GM12891 (cell line): Measurements from ENCODE around the gene PDE6A.

ENCODE experiments used
- DNase-seq: peaks from one replicate; pipeline ENCODE4 v3.0.0; 2011; ENCODE audit warnings: low spot score; ENCODE audit not compliant: insufficient read length
- FAIRE-seq: peaks from 2 replicates; lab custom pipeline; 2011; peaks lifted over from hg19 to GRCh38; lab: Jason Lieb, UNC
- PAX5 ChIP-seq: IDR thresholded peaks from 2 replicates; pipeline ENCODE4 v1.6.1; 2011; ENCODE audit warnings: low read length, moderate library complexity, mild to moderate bottlenecking; ENCODE audit not compliant: insufficient read depth, severe bottlenecking
- POLR2A ChIP-seq: IDR thresholded peaks from 2 replicates; pipeline ENCODE4 v1.6.1; 2011; ENCODE audit warnings: low read depth, low read length, control low read depth
- POLR2AphosphoS5 ChIP-seq: IDR thresholded peaks from 2 replicates; pipeline ENCODE4 v1.6.1; 2011; ENCODE audit warnings: low read depth, low read length, control low read depth
- POU2F2 ChIP-seq: IDR thresholded peaks from 2 replicates; pipeline ENCODE4 v1.6.1; 2011; ENCODE audit warnings: low read depth, mild to moderate bottlenecking, control low read depth, low read length, moderate library complexity
- SPI1 ChIP-seq: IDR thresholded peaks from 2 replicates; pipeline ENCODE4 v1.6.1; 2011; ENCODE audit warnings: low read depth, low read length, control low read depth
- TAF1 ChIP-seq: IDR thresholded peaks from 2 replicates; pipeline ENCODE4 v1.6.1; 2011; ENCODE audit warnings: low read depth, low read length, control low read depth

The PDE6A gene

GRCh38 chr5:149963729-149964128 is 19.1 kb upstream of the PDE6A start:
- DNase-seq = no peak
- no peak for FAIRE-seq
- no peak for TF ChIP-seq POU2F2
- no peak for TF ChIP-seq PAX5
- no peak for TF ChIP-seq POLR2A
- TF ChIP-seq TAF1 = no peak
- no peak for TF ChIP-seq SPI1
- TF ChIP-seq POLR2AphosphoS5 = no peak

DNA sequence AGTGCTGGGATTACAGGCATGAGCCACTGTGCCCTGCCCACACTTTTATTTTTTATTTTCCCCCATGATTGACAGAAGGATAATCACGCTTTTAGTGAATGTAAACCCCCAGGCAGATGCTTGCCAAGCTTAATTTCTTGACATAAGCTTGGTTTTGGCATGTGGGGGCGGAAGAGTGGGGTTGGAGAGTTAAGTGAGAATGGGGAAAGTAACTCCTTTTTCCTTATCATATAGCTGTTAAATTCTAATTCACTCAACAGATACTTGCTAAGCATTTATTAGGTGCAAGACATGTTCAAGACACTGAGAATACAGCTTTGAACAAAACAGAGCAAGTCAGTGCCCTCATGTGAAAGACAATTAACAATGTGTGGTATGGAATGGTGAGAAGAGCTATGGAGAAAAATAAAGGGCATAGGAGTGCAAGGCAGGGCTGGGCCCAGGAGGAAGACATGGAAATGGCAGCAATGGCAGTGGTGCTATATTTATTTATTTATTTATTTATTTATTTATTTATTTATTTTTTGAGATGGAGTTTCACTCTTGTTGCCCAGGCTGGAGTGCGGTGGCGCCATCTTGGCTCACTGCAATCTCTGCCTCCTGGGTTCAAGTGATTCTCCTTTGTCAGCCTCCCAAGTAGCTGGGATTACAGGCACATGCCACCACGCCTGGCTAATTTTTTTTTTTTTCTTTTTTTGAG is 18.2 kb upstream of the PDE6A start:
- TF ChIP-seq POLR2AphosphoS5 (no peak), SPI1 (no peak), POU2F2 (no peak), TAF1 (no peak), POLR2A (no peak), PAX5 (no peak)
- no peak for FAIRE-seq
- DNase-seq = no peak

DNA sequence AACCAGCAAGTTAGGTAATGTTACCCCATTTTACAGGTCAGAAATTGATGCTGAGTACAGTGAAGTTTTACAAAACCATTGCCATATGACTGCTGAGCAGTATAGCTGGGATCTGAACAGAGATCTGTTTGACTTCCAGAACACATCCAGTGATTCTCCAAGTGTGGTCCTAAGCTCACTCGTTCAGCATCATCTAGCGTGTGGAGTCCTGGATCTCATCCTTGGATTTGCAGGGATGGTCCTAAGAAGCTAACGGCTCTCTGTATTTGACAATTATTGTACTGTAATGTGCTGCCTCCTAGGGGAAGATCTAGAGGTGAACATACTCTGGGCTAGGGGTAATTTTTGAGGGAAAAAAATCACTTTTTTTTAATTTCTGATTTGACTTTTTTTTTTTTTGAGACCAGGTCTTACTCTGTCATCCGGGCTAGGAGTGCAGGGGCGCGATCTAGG is 17.4 kb upstream of the PDE6A start:
- DNase-seq = no peak
- FAIRE-seq = peak; percentile 35
- no peak for TF ChIP-seq POLR2A
- TF ChIP-seq SPI1 = no peak
- no peak for TF ChIP-seq PAX5
- no peak for TF ChIP-seq TAF1
- no peak for TF ChIP-seq POLR2AphosphoS5
- no peak for TF ChIP-seq POU2F2

DNA sequence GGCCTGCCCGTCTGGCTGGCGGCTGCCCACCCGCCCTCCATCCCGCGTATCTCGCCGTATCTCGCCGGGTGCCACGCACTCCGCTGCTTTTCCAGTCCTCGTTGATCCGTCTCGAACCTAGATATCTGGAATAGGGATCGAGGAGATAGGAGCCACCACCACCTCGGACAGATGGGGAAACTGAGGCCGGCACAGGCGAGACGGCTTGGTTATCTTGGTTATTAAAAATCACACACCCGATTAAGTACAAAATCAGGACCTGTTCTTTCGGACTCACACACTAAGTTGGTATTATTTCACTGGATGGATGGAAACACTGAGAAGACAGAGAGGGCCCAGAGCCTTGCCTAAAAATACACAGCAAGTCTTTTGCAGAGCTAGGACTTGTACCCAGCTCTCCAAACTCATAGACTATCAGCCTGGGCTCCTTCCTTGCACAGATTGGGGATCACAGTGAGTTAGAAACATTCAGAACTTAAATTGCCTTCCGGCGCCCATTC is 16.6 kb upstream of the PDE6A start:
- TF ChIP-seq TAF1 (no peak), POLR2A (no peak), PAX5 (no peak), POLR2AphosphoS5 (no peak), SPI1 (no peak), POU2F2 (no peak)
- peak; percentile 16 for FAIRE-seq
- DNase-seq = no peak

DNA sequence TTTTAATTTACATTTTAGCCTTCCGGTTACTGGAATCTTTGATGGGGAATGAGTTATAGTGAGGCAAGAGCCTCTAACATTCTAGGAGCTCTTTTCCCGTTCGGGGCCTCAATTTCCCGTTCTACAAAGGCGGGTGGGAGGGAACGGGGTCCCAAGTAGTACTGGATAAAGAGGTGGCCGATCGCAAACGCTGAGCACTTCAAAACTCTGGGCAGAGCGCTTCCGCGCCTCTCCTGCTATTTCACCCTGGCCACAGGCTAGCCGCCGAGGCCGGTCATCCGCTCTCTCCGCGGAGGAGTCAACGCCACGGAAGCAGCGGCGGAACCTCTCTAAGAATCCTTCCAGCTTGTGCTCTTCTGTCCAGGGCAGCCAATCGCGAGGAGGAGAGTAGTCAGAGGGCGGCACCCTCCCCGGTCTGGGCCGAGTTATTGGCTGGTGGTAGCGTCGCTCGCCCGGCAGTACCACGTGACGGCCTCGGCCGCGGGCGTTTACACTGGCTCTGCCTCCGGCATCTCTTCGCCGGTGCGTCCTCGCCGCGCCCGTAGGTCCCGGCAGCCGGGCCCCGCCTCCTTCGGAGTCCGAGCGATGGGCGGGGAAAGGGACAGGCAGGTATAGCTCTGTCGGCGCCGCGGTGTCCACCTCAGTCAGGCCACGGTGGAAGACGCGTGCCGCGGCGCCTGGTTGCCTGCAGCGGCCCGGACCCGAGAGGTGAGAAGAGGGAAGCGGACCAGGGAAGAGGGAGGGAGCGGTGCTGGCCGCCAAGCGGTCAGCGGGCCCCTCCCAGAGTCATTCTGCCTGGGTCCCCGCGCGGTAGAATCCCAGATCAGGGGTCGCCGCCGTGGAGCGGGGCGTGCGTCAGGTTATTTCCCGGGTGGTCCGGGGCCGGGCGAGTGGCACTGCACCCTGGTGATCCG is 15.9 kb upstream of the PDE6A start, which contains the start of gene SLC26A2:
SLC26A2 (plus strand) TSS at position 487 of the 914 bp plus-strand sequence. CDS start 16,895 bp downstream, outside the sequence.
- TF ChIP-seq POLR2AphosphoS5 (peak; percentile 94), TAF1 (peak; percentile 76; the same call in 1 of the 2 replicates), PAX5 (no peak), SPI1 (no peak), POU2F2 (peak; percentile 71; the same call in 1 of the 2 replicates), POLR2A (peak; percentile 95)
- DNase-seq (peak; percentile 93), FAIRE-seq (peak; percentile 98)

DNA sequence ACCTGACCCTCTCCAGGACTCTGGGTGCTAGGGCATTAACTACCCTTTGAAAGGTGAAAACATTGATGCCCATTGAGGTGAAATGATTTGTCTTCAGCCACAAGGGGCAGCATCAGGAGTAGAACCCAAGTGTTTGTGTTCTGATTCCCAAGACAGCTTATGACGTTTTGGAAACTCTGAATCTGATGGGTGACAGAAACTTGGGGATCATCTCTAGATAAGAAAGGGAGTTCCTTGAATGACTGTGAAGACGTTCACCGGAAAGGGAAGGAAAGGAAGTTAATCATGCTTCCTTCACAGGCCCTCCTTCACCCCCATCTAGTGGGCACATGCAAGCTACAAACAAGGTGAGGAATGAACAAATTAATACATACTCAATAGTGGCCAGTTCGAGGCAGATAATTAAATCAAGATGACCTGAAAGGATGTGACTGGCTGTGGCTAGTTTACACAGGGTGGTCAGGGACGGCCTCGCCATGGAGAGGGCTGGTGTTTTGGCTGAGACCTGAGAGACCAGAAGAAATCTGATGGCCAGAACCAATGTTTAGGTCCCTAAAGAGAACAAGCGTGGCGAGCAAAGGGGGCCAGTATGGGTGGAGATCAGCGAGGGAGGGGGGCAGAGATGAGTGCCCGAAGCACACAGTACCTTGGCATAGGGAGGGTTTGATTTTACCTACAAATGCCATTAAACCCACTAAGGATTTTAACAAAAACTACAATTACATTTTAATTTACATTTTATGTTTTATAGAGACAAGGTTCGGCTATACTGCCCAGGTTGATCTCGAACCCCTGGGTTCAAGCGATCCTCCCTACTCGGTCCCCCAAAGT is 15.0 kb upstream of the PDE6A start:
- FAIRE-seq (peak; percentile 78), DNase-seq (peak; percentile 35)
- no peak for TF ChIP-seq TAF1
- TF ChIP-seq POLR2A = no peak

DNA sequence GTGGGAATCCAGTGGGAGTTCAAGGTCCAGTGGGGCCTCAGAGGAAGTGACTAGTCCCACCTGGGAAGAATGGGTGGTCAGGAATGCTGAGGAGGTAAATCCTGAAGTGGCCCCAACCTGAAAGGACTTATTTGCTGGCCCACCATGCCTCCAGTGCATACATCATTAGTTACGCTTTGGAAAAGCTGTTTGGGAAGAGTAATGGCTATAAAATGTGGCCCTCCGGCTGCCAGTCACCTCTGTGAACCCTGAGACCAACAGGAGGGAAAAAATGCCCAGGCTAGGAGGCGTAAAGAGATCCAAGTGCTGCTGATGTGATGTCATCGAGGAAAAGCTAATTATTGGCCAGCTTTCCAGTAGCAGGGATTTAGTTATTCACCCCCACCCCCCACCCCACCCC is 13.3 kb upstream of the PDE6A start:
- FAIRE-seq = no peak
- no peak for DNase-seq
- TF ChIP-seq PAX5 = no peak
- TF ChIP-seq POLR2A = no peak
- no peak for TF ChIP-seq POU2F2
- no peak for TF ChIP-seq TAF1
- TF ChIP-seq SPI1 = no peak
- no peak for TF ChIP-seq POLR2AphosphoS5

- DNase-seq (no peak), FAIRE-seq (no peak)
- no peak for TF ChIP-seq POU2F2
Observed at GRCh38 chr5:149956685-149957084, 12.1 kb upstream of the PDE6A start.

DNA sequence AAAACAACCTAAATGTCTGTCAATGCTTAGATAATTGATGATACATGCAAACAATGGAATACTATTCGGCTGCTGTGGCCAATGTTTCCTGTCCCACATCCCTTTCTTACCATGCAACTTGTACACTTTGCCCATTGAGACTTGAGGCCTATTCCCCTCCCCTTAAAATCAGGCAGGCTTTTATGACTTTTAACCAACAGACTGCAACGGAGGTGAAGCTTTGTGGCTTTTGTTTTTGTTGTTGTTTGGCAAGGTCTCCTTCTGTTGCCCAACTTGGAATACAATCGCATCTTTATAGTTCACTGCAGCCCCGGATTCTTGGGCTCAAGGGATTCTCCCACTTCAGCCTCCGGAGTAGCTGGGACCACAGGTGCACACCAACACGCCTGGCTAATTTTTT is 10.2 kb upstream of the PDE6A start:
- no peak for FAIRE-seq
- no peak for TF ChIP-seq POLR2AphosphoS5
- TF ChIP-seq PAX5 = no peak
- no peak for TF ChIP-seq TAF1
- no peak for TF ChIP-seq POU2F2
- no peak for TF ChIP-seq SPI1
- no peak for DNase-seq
